Mesenchymal stem cell (in vitro differentiated cells and primary cell): ENCODE measurements around the gene LRTM2.

Source experiments
- DNase-seq: peaks from one replicate; pipeline ENCODE4 v3.0.0-alpha.2; 2013
- H2AFZ ChIP-seq: one replicate; pipeline ENCODE4 v1.6.1; 2013; ENCODE audit warnings: low read depth, mild to moderate bottlenecking, control low read depth, inconsistent platforms, low read length, moderate library complexity
- H2AK5ac ChIP-seq: 2 replicates; pipeline ENCODE4 v1.6.1; 2013; ENCODE audit warnings: low read length, moderate library complexity, mild to moderate bottlenecking, inconsistent platforms; ENCODE audit not compliant: severe bottlenecking
- H2BK120ac ChIP-seq: one replicate; pipeline ENCODE4 v1.6.1; 2013; ENCODE audit warnings: low read depth, mild to moderate bottlenecking, inconsistent platforms, low read length, moderate library complexity
- H2BK12ac ChIP-seq, 2 experiments: one replicate each; pipeline ENCODE4 v1.6.1; 2013; ENCODE audit warnings: inconsistent platforms in 2 of 2, low read length in 2 of 2, mild to moderate bottlenecking in 2 of 2, moderate library complexity in 2 of 2, control low read depth in 1 of 2
- H2BK15ac ChIP-seq: one replicate; pipeline ENCODE4 v1.6.1; 2013; ENCODE audit warnings: mild to moderate bottlenecking, low read depth, inconsistent platforms; ENCODE audit not compliant: poor library complexity, severe bottlenecking
- H2BK5ac ChIP-seq: 2 replicates; pipeline ENCODE4 v1.6.1; 2013; ENCODE audit warnings: low read depth, mild to moderate bottlenecking, low read length, control low read depth, inconsistent platforms; ENCODE audit not compliant: poor library complexity, severe bottlenecking
- H3K14ac ChIP-seq, 2 experiments: one replicate each; pipeline ENCODE4 v1.6.1; 2013; ENCODE audit warnings: inconsistent platforms in 2 of 2, low read length in 2 of 2, control low read depth in 1 of 2, mild to moderate bottlenecking in 1 of 2, moderate library complexity in 1 of 2
- H3K18ac ChIP-seq, 2 experiments: one replicate each; pipeline ENCODE4 v1.6.1; 2013; ENCODE audit warnings: inconsistent platforms in 2 of 2, low read length in 2 of 2, control low read depth in 1 of 2, low read depth in 1 of 2, mild to moderate bottlenecking in 1 of 2
- H3K23ac ChIP-seq, 2 experiments: one replicate each; pipeline ENCODE4 v1.6.1; 2013; ENCODE audit warnings: inconsistent platforms in 2 of 2, low read length in 2 of 2, mild to moderate bottlenecking in 2 of 2, moderate library complexity in 2 of 2, control low read depth in 1 of 2
- H3K27ac ChIP-seq: 2 replicates; pipeline ENCODE4 v1.5.1; 2013; ENCODE audit warnings: mild to moderate bottlenecking, moderate library complexity, low read length, control low read depth, inconsistent platforms; ENCODE audit not compliant: poor library complexity, severe bottlenecking
- H3K27me3 ChIP-seq, 2 experiments: 2 replicates each; pipeline versions ENCODE4 v1.6.1 to v1.7.0; 2013; ENCODE audit warnings: low read length in 2 of 2, mild to moderate bottlenecking in 2 of 2, moderate library complexity in 2 of 2, control low read depth in 1 of 2, inconsistent platforms in 1 of 2; ENCODE audit not compliant: control insufficient read depth in 1 of 2, insufficient read depth in 1 of 2
- H3K36me3 ChIP-seq, 2 experiments: 2 replicates each; pipeline versions ENCODE4 v1.6.1 to v1.7.0; 2013; ENCODE audit warnings: low read length in 2 of 2, control low read depth in 1 of 2, inconsistent platforms in 1 of 2, low read depth in 1 of 2, mild to moderate bottlenecking in 1 of 2; ENCODE audit not compliant: insufficient read depth in 2 of 2, control insufficient read depth in 1 of 2
- H3K4ac ChIP-seq, 2 experiments: one replicate each; pipeline ENCODE4 v1.6.1; 2013; ENCODE audit warnings: inconsistent platforms in 2 of 2, low read length in 2 of 2, mild to moderate bottlenecking in 2 of 2, moderate library complexity in 2 of 2, control low read depth in 1 of 2, low read depth in 1 of 2
- H3K4me1 ChIP-seq: 2 replicates; pipeline ENCODE4 v1.6.1; 2013; ENCODE audit warnings: low read depth, low read length, control low read depth; ENCODE audit not compliant: control insufficient read depth, insufficient read depth
- H3K4me2 ChIP-seq: 2 replicates; pipeline ENCODE4 v1.6.1; 2013; ENCODE audit warnings: low read length, mild to moderate bottlenecking, inconsistent platforms; ENCODE audit not compliant: poor library complexity, severe bottlenecking
- H3K4me3 ChIP-seq, 2 experiments: 2 replicates each; pipeline versions ENCODE4 v1.5.1 to v1.7.0; 2013; ENCODE audit warnings: low read length in 2 of 2, mild to moderate bottlenecking in 2 of 2, control low read depth in 1 of 2, low read depth in 1 of 2; ENCODE audit not compliant: insufficient read depth in 1 of 2
- H3K79me1 ChIP-seq: replicated peaks from 2 replicates; pipeline ENCODE4 v1.6.1; 2013; ENCODE audit warnings: mild to moderate bottlenecking, control low read depth, low read length, inconsistent platforms; ENCODE audit not compliant: poor library complexity, severe bottlenecking
- H3K9ac ChIP-seq: 2 replicates; pipeline ENCODE4 v1.7.0; 2013; ENCODE audit warnings: mild to moderate bottlenecking, low read length, moderate library complexity
- H3K9me3 ChIP-seq: 2 replicates; pipeline ENCODE4 v1.7.0; 2013; ENCODE audit warnings: mild to moderate bottlenecking, low read length; ENCODE audit not compliant: control insufficient read depth
- H4K8ac ChIP-seq: one replicate; pipeline ENCODE4 v1.6.1; 2013; ENCODE audit warnings: inconsistent platforms, mild to moderate bottlenecking, low read length, moderate library complexity
- H4K91ac ChIP-seq: one replicate; pipeline ENCODE4 v1.6.1; 2013; ENCODE audit warnings: mild to moderate bottlenecking, low read length, inconsistent platforms
- WGBS: methylation state at CpG from one replicate; pipeline ENCODE4 v1.1.7; 2013; ENCODE audit warnings: mixed read lengths; 5-methylcytosine and 5-hydroxymethylcytosine counted together

Gene LRTM2

GRCh38 chr12:1809591-1810190 is 10.7 kb upstream of the LRTM2 start:
- no peak overlapping the region for H2AK5ac ChIP-seq
- H2AFZ ChIP-seq, result peak overlapping the region; percentile 2
- peaks cover 0 to 28% of the 10 kb centered on the region in 2 experiments for H3K27me3 ChIP-seq
- H3K9me3 ChIP-seq, result no peaks in the 10 kb centered on the region
- H3K79me1 ChIP-seq, result no peaks in the 10 kb centered on the region
- no peak overlapping the region for H3K27ac ChIP-seq
- peak overlapping the region in 1 of 2 experiments; percentile 84 for H2BK12ac ChIP-seq
- WGBS, result 84% methylated on average over 12 of the region's 13 CpGs
- H3K4me2 ChIP-seq, result no peak overlapping the region
- no peak overlapping the region for H3K14ac ChIP-seq
- H3K18ac ChIP-seq, result peak overlapping the region in 1 of 2 experiments; percentile 54
- no peak overlapping the region for H2BK5ac ChIP-seq
- H3K9ac ChIP-seq, result no peak overlapping the region
- peak overlapping the region; percentile 1 for H4K8ac ChIP-seq
- DNase-seq, result no peak
- H3K4ac ChIP-seq, result peak overlapping the region in 1 of 2 experiments; percentile 81
- no peak overlapping the region for H2BK120ac ChIP-seq
- H3K36me3 ChIP-seq, result no peaks in the 10 kb centered on the region
- H3K23ac ChIP-seq, result no peak overlapping the region
- no peak overlapping the region for H3K4me3 ChIP-seq
- peaks cover 10% of the 10 kb centered on the region for H3K4me1 ChIP-seq
- H2BK15ac ChIP-seq, result no peak overlapping the region
- peak overlapping the region; percentile 9 for H4K91ac ChIP-seq

- H3K4ac ChIP-seq, result peak overlapping the region; percentile 58 to 81
- no peak overlapping the region for H3K4me3 ChIP-seq
- DNase-seq, result peak; percentile 71
- H3K18ac ChIP-seq, result peak overlapping the region; percentile 78 to 88
- H3K9ac ChIP-seq, result no peak overlapping the region
- H3K27me3 ChIP-seq, result peaks cover 0 to 34% of the 10 kb centered on the region in 2 experiments
- no peak overlapping the region for H2BK120ac ChIP-seq
- H2BK5ac ChIP-seq, result no peak overlapping the region
- no peaks in the 10 kb centered on the region for H3K79me1 ChIP-seq
- no peak overlapping the region for H3K27ac ChIP-seq
- 75% methylated on average over 19 of the region's 21 CpGs for whole genome bisulfite sequencing
- H2AK5ac ChIP-seq, result no peak overlapping the region
- peaks cover 8% of the 10 kb centered on the region for H3K4me1 ChIP-seq
- no peaks in the 10 kb centered on the region for H3K9me3 ChIP-seq
- H4K8ac ChIP-seq, result peak overlapping the region; percentile 77
- H3K23ac ChIP-seq, result peak overlapping the region in 1 of 2 experiments; percentile 34
- no peaks in the 10 kb centered on the region for H3K36me3 ChIP-seq
- H2AFZ ChIP-seq, result peak overlapping the region; percentile 2
- H2BK15ac ChIP-seq, result no peak overlapping the region
- peak overlapping the region; percentile 35 to 98 for H2BK12ac ChIP-seq
- H3K14ac ChIP-seq, result peak overlapping the region in 1 of 2 experiments; percentile 61
- H4K91ac ChIP-seq, result peak overlapping the region; percentile 8
- H3K4me2 ChIP-seq, result no peak overlapping the region
These were observed 10.0 kb upstream of the LRTM2 start for GRCh38 chr12:1810201-1810930.

GRCh38 chr12:1810931-1811280 is 9.5 kb upstream of the LRTM2 start:
- Histone ChIP-seq H3K36me3 (no peaks in the 10 kb centered on the region), H3K79me1 (no peaks in the 10 kb centered on the region), H4K91ac (peak overlapping the region; percentile 8), H3K4ac (peak overlapping the region; percentile 58 to 93), H3K23ac (no peak overlapping the region), H3K4me2 (no peak overlapping the region), H3K27ac (no peak overlapping the region), H2AK5ac (no peak overlapping the region), H4K8ac (peak overlapping the region; percentile 90), H2BK5ac (no peak overlapping the region), H3K4me3 (no peak overlapping the region), H2AFZ (no peak overlapping the region), H3K14ac (peak overlapping the region in 1 of 2 experiments; percentile 61), H2BK120ac (no peak overlapping the region), H3K18ac (peak overlapping the region; percentile 78 to 88), H3K9ac (no peak overlapping the region), H2BK12ac (peak overlapping the region; percentile 35 to 98), H2BK15ac (no peak overlapping the region), H3K9me3 (no peaks in the 10 kb centered on the region), H3K27me3 (peaks cover 4 to 39% of the 10 kb centered on the region in 2 experiments), H3K4me1 (peaks cover 8% of the 10 kb centered on the region)
- DNase-seq, result no peak
- WGBS, result 94% methylated on average over 10 of the region's 10 CpGs

- H2BK15ac ChIP-seq, result peak overlapping the region; percentile 31
- H2BK120ac ChIP-seq, result peak overlapping the region; percentile 81
- peak overlapping the region; percentile 95 for H4K91ac ChIP-seq
- H4K8ac ChIP-seq, result peak overlapping the region; percentile 90
- H2BK12ac ChIP-seq, result peak overlapping the region; percentile 61 to 93
- no peaks in the 10 kb centered on the region for H3K79me1 ChIP-seq
- no peaks in the 10 kb centered on the region for H3K9me3 ChIP-seq
- H3K4me2 ChIP-seq, result no peak overlapping the region
- WGBS, result 71% methylated on average over 27 of the region's 27 CpGs
- peak overlapping the region; percentile 78 to 88 for H3K18ac ChIP-seq
- peaks cover 8% of the 10 kb centered on the region for H3K4me1 ChIP-seq
- H3K27me3 ChIP-seq, result peaks cover 7 to 44% of the 10 kb centered on the region in 2 experiments
- no peak overlapping the region for H3K9ac ChIP-seq
- DNase-seq, result peak; percentile 85
- no peak overlapping the region for H2AFZ ChIP-seq
- peak overlapping the region in 1 of 2 experiments; percentile 10 for H3K4me3 ChIP-seq
- peak overlapping the region; percentile 93 to 97 for H3K4ac ChIP-seq
- H3K27ac ChIP-seq, result no peak overlapping the region
- no peak overlapping the region for H2BK5ac ChIP-seq
- no peaks in the 10 kb centered on the region for H3K36me3 ChIP-seq
- no peak overlapping the region for H2AK5ac ChIP-seq
- H3K14ac ChIP-seq, result peak overlapping the region in 1 of 2 experiments; percentile 89
- H3K23ac ChIP-seq, result no peak overlapping the region
These were observed 9.0 kb upstream of the LRTM2 start for GRCh38 chr12:1811281-1811947.
